Breast epithelium (tissue), 3 donors: Measurements from ENCODE around the gene HOXD12.

Experiments used
- CTCF ChIP-seq, 3 donors: fragments of 450-650 bp; IDR thresholded peaks; one replicate each; pipeline ENCODE4 v1.5.1; 2016 to 2017; ENCODE audit warnings: antibody characterized with exemption in 3 of 3, mild to moderate bottlenecking in 3 of 3, moderate library complexity in 3 of 3
- POLR2A ChIP-seq: fragments of 450-650 bp; IDR thresholded peaks from one replicate; pipeline ENCODE4 v1.6.1; 2016; ENCODE audit warnings: antibody characterized with exemption, mild to moderate bottlenecking, moderate library complexity

- no peak for TF ChIP-seq CTCF (IDR thresholded peaks at IDR 0.05)
- TF ChIP-seq POLR2A: no peak
Observed at GRCh38 chr2:176072292-176072669, 27.3 kb upstream of the HOXD12 start.
